Measurements from ENCODE around the gene MAGIX. TPM values are rescaled to one million over a fixed set of nuclear protein-coding genes. Genes with fewer than 3 reads are reported as not detected.

The MAGIX gene
- total and polyA plus RNA-seq, 2 experiments from 2014 or later, result 6.5 to 7.1 TPM

DNA sequence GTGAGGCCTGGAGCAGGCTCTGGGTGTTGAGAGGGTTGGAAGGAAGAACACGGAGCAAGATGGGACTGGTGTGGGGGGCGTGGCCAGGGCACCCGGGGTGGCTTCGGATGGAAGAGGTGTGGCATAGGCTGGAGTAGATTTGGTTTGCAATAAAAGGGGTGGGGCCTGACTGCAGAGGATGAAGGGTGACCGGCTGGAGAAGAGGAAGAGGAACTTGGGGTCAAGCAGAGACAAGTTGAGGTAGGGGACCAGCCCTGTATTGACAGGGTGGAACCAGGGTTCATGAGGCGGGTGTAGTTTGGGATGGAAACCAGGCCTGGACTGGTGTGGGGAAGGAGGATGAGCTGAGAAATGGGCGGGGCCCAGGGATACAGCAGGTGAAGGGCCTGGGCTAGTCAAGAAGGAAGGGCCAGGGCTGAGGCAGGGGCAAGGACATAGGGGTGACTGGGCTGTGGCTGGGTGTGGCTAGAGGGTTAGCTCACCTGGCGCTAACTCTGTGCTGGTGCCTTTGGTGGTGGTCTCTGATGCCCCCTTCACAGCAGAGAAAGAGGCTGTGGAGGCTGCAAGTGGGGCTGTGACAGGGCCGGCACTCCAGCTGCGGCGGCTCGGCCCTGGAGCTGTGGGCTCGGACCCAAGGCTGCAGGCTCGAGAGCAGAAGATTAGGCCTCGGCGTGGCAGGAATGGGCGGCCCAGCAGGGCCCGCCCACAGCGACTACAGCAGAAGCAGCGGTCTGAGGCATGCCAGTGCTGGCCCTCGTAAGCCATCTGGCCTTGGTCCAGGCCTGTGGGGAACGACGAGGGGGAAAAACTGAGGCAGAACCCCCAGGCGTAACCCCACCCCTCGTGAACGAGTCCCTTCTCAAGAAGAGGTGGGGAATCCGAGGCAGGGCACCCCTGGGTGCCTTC lies 14.1 kb downstream of the MAGIX start:
- DNase-seq (ENCODE audit: low spot score), result no peak
- no peaks in the 10 kb centered on the region for H3K9me3 ChIP-seq (ENCODE audit: low read depth)
- no peak overlapping the region for H3K27ac ChIP-seq
- no peak overlapping the region for H3K4me3 ChIP-seq
- no peaks in the 10 kb centered on the region for H4K20me1 ChIP-seq (ENCODE audit: insufficient read depth, poor library complexity, severe bottlenecking)
- H3K36me3 ChIP-seq (replicated peaks; ENCODE audit: insufficient read depth, low read depth), result no peaks in the 10 kb centered on the region
- H2AFZ ChIP-seq, result no peak overlapping the region
- H3K79me2 ChIP-seq, result no peaks in the 10 kb centered on the region
- no peaks in the 10 kb centered on the region for H3K27me3 ChIP-seq
- no peak overlapping the region for H3K4me2 ChIP-seq
- TF ChIP-seq EZH2 (IDR thresholded peaks at IDR 0.05; ENCODE audit: borderline replicate concordance), result no peak
- no peak for TF ChIP-seq EZH2phosphoT487 (IDR thresholded peaks at IDR 0.05; ENCODE audit: low read depth, severe bottlenecking, unreplicated experiment)
- TF ChIP-seq, protein P1, sequence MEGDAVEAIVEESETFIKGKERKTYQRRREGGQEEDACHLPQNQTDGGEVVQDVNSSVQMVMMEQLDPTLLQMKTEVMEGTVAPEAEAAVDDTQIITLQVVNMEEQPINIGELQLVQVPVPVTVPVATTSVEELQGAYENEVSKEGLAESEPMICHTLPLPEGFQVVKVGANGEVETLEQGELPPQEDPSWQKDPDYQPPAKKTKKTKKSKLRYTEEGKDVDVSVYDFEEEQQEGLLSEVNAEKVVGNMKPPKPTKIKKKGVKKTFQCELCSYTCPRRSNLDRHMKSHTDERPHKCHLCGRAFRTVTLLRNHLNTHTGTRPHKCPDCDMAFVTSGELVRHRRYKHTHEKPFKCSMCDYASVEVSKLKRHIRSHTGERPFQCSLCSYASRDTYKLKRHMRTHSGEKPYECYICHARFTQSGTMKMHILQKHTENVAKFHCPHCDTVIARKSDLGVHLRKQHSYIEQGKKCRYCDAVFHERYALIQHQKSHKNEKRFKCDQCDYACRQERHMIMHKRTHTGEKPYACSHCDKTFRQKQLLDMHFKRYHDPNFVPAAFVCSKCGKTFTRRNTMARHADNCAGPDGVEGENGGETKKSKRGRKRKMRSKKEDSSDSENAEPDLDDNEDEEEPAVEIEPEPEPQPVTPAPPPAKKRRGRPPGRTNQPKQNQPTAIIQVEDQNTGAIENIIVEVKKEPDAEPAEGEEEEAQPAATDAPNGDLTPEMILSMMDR (IDR thresholded peaks at IDR 0.05; ENCODE audit: poor library complexity), result no peak
- 87% methylated on average over 27 of the region's 27 CpGs for WGBS (ENCODE audit: low lambda C conversion rate, missing lambda C conversion rate)
- no peaks in the 10 kb centered on the region for H3K4me1 ChIP-seq (ENCODE audit: insufficient read depth)
- no peaks in the 10 kb centered on the region for H3K9me2 ChIP-seq (replicated peaks; ENCODE audit: insufficient read depth)

DNA sequence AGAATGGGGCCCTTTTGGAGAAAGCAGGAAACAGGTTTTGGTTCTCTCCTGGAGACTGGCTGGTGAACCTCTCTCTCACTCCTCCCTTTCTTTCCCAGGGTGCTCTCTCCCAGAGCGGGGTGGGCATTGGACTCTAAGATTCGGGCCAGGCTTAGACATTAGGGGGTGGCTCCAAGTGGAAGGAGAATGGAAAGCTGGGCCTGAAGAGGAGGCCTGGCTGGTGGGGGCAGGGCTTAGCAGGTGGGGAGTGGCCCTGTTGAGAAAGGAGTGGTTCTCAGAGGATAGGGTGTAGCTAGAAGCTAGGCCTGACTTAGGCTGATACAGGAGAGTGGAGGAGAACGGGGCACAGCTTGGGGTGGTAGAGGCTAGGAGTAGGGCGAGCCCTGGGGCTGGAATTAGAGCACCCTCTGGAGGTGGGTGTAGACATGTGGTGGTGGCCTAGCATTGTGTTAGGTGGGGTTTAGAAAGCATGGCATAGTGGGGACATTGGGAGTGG lies 14.8 kb downstream of the MAGIX start:
- DNase-seq (ENCODE audit: low spot score), result no peak
- Histone ChIP-seq H2AFZ (no peak overlapping the region), H3K27me3 (no peaks in the 10 kb centered on the region), H3K4me2 (no peak overlapping the region), H3K4me3 (no peak overlapping the region), H4K20me1 (ENCODE audit: insufficient read depth, poor library complexity, severe bottlenecking) (no peaks in the 10 kb centered on the region), H3K9me3 (ENCODE audit: low read depth) (no peaks in the 10 kb centered on the region), H3K36me3 (replicated peaks; ENCODE audit: insufficient read depth, low read depth) (no peaks in the 10 kb centered on the region), H3K27ac (no peak overlapping the region), H3K9me2 (replicated peaks; ENCODE audit: insufficient read depth) (no peaks in the 10 kb centered on the region), H3K4me1 (ENCODE audit: insufficient read depth) (no peaks in the 10 kb centered on the region), H3K79me2 (no peaks in the 10 kb centered on the region)
- WGBS (ENCODE audit: low lambda C conversion rate, missing lambda C conversion rate), result 84% methylated on average over 4 of the region's 4 CpGs
- no peak for TF ChIP-seq EZH2 (IDR thresholded peaks at IDR 0.05; ENCODE audit: borderline replicate concordance)
- TF ChIP-seq, protein P1 (IDR thresholded peaks at IDR 0.05; ENCODE audit: poor library complexity), result no peak
- TF ChIP-seq EZH2phosphoT487 (IDR thresholded peaks at IDR 0.05; ENCODE audit: low read depth, severe bottlenecking, unreplicated experiment), result no peak

DNA sequence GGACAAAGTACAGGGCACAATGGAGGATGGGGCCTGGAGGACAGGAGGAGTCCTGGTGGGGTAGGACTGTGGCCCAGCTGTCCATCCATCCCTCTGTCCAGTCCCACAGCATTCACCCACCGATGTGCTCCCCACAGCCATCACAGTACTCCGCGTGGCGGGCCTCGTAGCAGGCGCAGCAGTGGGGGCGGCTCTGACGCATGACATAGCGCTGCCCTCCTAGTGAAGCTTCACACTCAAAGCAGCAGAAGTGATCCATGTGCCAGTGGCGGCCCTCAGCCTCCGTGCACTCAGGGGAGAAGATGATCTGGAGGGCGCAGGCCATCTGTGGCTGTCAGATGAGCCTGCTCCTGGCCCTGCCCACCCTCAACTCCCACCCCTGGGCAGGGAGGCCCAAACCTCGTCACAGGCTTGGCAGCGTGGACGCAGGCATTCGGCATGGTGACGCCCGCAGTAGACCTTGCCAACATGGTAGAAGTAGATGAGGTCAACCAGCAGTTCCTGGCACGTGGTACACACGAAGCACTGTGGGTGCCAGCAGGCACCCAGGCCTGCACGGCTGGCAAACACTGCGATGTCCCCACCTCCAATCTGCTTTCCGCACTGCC lies 15.4 kb downstream of the MAGIX start:
- TF ChIP-seq, protein P1 (IDR thresholded peaks at IDR 0.05; ENCODE audit: poor library complexity), result no peak
- TF ChIP-seq EZH2 (IDR thresholded peaks at IDR 0.05; ENCODE audit: borderline replicate concordance), result no peak
- TF ChIP-seq EZH2phosphoT487 (IDR thresholded peaks at IDR 0.05; ENCODE audit: low read depth, severe bottlenecking, unreplicated experiment), result no peak
- Histone ChIP-seq H3K4me1 (ENCODE audit: insufficient read depth) (no peaks in the 10 kb centered on the region), H3K36me3 (replicated peaks; ENCODE audit: insufficient read depth, low read depth) (no peaks in the 10 kb centered on the region), H2AFZ (no peak overlapping the region), H3K27ac (no peak overlapping the region), H3K79me2 (no peaks in the 10 kb centered on the region), H3K27me3 (no peaks in the 10 kb centered on the region), H3K9me2 (replicated peaks; ENCODE audit: insufficient read depth) (no peaks in the 10 kb centered on the region), H3K4me3 (no peak overlapping the region), H4K20me1 (ENCODE audit: insufficient read depth, poor library complexity, severe bottlenecking) (no peaks in the 10 kb centered on the region), H3K9me3 (ENCODE audit: low read depth) (no peaks in the 10 kb centered on the region), H3K4me2 (no peak overlapping the region)
- DNase-seq (ENCODE audit: low spot score), result no peak
- 88% methylated on average over 22 of the region's 23 CpGs for WGBS (ENCODE audit: low lambda C conversion rate, missing lambda C conversion rate)

All from hepatocyte (in vitro differentiated cells).